ENCODE measurements around the gene FAM169A. TPM values are rescaled to one million over a fixed set of nuclear protein-coding genes. Genes with fewer than 3 reads are reported as not detected.
"Not testable (repeated sequence)": the region's sequence is repeated elsewhere in the genome, so short reads cannot be mapped to it uniquely, and the experiment has no call there.

FAM169A gene
- total RNA-seq, 1 donor from 2014 or later, result 23.8 TPM

GRCh38 chr5:74801941-74802340 is 64.2 kb downstream of the FAM169A start:
- Histone ChIP-seq H3K9me3 (ENCODE audit: low read depth) (no peaks in the 10 kb centered on the region), H3K4me1 (no peaks in the 10 kb centered on the region), H3K9ac (no peak overlapping the region), H3K27me3 (no peaks in the 10 kb centered on the region), H3K36me3 (no peaks in the 10 kb centered on the region), H3K4me2 (no peak overlapping the region), H4K20me1 (ENCODE audit: low read depth) (no peaks in the 10 kb centered on the region), H3F3A (ENCODE audit: low read depth) (no peaks in the 10 kb centered on the region), H2AFZ (replicated peaks) (no peak overlapping the region), H3K27ac (no peak overlapping the region), H3K4me3 (no peak overlapping the region), H3K79me2 (ENCODE audit: low read depth) (no peaks in the 10 kb centered on the region)
- H3K4me1 Mint-ChIP-seq, result no peaks in the 10 kb centered on the region
- no peak for DNase-seq (ENCODE audit: low spot score)
- H3K4me3 Mint-ChIP-seq, result no peak overlapping the region
- TF ChIP-seq EZH2phosphoT487 (IDR thresholded peaks at IDR 0.05), result no peak
- no peak for TF ChIP-seq CTCF (IDR thresholded peaks at IDR 0.05)
- TF ChIP-seq EZH2 (IDR thresholded peaks at IDR 0.05), result no peak
- no peaks in the 10 kb centered on the region for H3K9me3 Mint-ChIP-seq
- no peak overlapping the region for H3K27ac Mint-ChIP-seq
- no peaks in the 10 kb centered on the region for H3K27me3 Mint-ChIP-seq (ENCODE audit: insufficient read depth, low read depth)
- peaks cover 10% of the 10 kb centered on the region for H3K36me3 Mint-ChIP-seq

GRCh38 chr5:74801197-74801596 is 65.0 kb downstream of the FAM169A start:
- peaks cover 10% of the 10 kb centered on the region for H3K36me3 Mint-ChIP-seq
- H3K27ac ChIP-seq, result no peak overlapping the region

GRCh38 chr5:74798977-74799911 is 66.9 kb downstream of the FAM169A start:
- Histone ChIP-seq H3K9me3 (ENCODE audit: low read depth) (no peaks in the 10 kb centered on the region), H3K4me3 (no peak overlapping the region), H3K4me2 (no peak overlapping the region), H4K20me1 (ENCODE audit: low read depth) (no peaks in the 10 kb centered on the region), H3K36me3 (peaks cover 7% of the 10 kb centered on the region), H3K9ac (no peak overlapping the region), H3K27ac (no peak overlapping the region), H3K79me2 (ENCODE audit: low read depth) (no peaks in the 10 kb centered on the region), H3K27me3 (no peaks in the 10 kb centered on the region), H3K4me1 (no peaks in the 10 kb centered on the region), H2AFZ (replicated peaks) (no peak overlapping the region), H3F3A (ENCODE audit: low read depth) (no peaks in the 10 kb centered on the region)
- Mint-ChIP-seq H3K27me3 (ENCODE audit: insufficient read depth, low read depth) (no peaks in the 10 kb centered on the region), H3K4me1 (no peaks in the 10 kb centered on the region), H3K27ac (no peak overlapping the region), H3K9me3 (no peaks in the 10 kb centered on the region), H3K4me3 (no peak overlapping the region), H3K36me3 (peaks cover 13% of the 10 kb centered on the region)
- DNase-seq (ENCODE audit: low spot score), result no peak
- TF ChIP-seq EZH2 (IDR thresholded peaks at IDR 0.05), result no peak
- no peak for TF ChIP-seq CTCF (IDR thresholded peaks at IDR 0.05)
- no peak for TF ChIP-seq EZH2phosphoT487 (IDR thresholded peaks at IDR 0.05)

More at GRCh38 chr5:74801197-74801596, 65.0 kb downstream of the FAM169A start:
- no peaks in the 10 kb centered on the region for H4K20me1 ChIP-seq (ENCODE audit: low read depth)
- no peaks in the 10 kb centered on the region for H3K27me3 ChIP-seq
- H3K9ac ChIP-seq, result no peak overlapping the region
- H3K36me3 ChIP-seq, result no peaks in the 10 kb centered on the region
- no peaks in the 10 kb centered on the region for H3K4me1 ChIP-seq
- Mint-ChIP-seq H3K27me3 (ENCODE audit: insufficient read depth, low read depth) (no peaks in the 10 kb centered on the region), H3K27ac (no peak overlapping the region), H3K9me3 (no peaks in the 10 kb centered on the region), H3K4me3 (no peak overlapping the region), H3K4me1 (no peaks in the 10 kb centered on the region)
- H3K4me3 ChIP-seq, result no peak overlapping the region
- H2AFZ ChIP-seq (replicated peaks), result no peak overlapping the region
- no peak overlapping the region for H3K4me2 ChIP-seq
- no peaks in the 10 kb centered on the region for H3K79me2 ChIP-seq (ENCODE audit: low read depth)
- TF ChIP-seq CTCF (IDR thresholded peaks at IDR 0.05) (no peak), EZH2phosphoT487 (IDR thresholded peaks at IDR 0.05) (no peak), EZH2 (IDR thresholded peaks at IDR 0.05) (no peak)
- H3K9me3 ChIP-seq (ENCODE audit: low read depth), result no peaks in the 10 kb centered on the region
- no peaks in the 10 kb centered on the region for H3F3A ChIP-seq (ENCODE audit: low read depth)
- no peak for DNase-seq (ENCODE audit: low spot score)

- not testable (repeated sequence) for H3K4me2 ChIP-seq; H3K4me3 Mint-ChIP-seq; H3K4me3 ChIP-seq; H3K27ac ChIP-seq; H3K27ac Mint-ChIP-seq; H3K36me3 ChIP-seq; H3K79me2 ChIP-seq (ENCODE audit: low read depth); H3K9ac ChIP-seq; H3K9me3 Mint-ChIP-seq; DNase-seq (ENCODE audit: low spot score); H3F3A ChIP-seq (ENCODE audit: low read depth); H3K27me3 ChIP-seq; H3K9me3 ChIP-seq (ENCODE audit: low read depth); H3K4me1 Mint-ChIP-seq; H3K4me1 ChIP-seq; H4K20me1 ChIP-seq (ENCODE audit: low read depth); H2AFZ ChIP-seq (replicated peaks); H3K27me3 Mint-ChIP-seq (ENCODE audit: insufficient read depth, low read depth)
- H3K36me3 Mint-ChIP-seq, result peaks cover 54% of the 10 kb centered on the region
Observed at GRCh38 chr5:74791669-74792068, 74.5 kb downstream of the FAM169A start.
